ENCODE measurements around the gene MRPS16.

DNA sequence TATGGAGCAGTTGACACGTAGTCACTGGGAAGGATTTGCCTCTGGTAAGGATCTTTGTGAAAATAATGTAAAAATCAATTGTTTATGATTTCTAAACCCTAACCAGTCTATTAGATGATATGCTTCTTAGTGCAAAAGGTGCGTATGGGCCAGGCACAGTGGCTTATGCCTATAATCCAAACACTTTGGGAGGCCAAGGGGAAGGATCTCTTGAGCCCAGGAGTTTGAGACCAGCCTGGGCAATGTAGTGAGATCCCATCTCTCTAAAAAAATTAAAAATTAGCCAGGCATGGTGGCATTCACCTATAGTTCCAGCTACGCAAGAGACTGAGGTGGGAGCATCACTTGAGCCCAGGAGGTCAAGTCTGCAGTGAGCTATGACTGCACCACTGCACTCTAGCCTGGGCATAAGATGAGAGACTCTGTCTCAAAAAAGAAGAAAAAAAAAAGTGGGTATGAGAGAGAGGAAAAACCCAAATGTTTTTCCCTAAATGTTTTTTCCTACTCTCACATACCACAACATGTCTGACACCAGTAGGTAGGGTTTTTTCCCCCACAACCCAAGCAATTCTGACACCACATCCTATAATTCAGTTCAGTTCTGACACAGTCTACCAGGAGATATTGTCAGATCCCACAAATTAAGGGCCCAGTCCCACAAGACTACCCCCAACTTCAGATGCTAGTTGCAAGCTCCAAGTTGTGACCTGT, 41.9 kb downstream of the MRPS16 start:
- TF ChIP-seq, protein P1, sequence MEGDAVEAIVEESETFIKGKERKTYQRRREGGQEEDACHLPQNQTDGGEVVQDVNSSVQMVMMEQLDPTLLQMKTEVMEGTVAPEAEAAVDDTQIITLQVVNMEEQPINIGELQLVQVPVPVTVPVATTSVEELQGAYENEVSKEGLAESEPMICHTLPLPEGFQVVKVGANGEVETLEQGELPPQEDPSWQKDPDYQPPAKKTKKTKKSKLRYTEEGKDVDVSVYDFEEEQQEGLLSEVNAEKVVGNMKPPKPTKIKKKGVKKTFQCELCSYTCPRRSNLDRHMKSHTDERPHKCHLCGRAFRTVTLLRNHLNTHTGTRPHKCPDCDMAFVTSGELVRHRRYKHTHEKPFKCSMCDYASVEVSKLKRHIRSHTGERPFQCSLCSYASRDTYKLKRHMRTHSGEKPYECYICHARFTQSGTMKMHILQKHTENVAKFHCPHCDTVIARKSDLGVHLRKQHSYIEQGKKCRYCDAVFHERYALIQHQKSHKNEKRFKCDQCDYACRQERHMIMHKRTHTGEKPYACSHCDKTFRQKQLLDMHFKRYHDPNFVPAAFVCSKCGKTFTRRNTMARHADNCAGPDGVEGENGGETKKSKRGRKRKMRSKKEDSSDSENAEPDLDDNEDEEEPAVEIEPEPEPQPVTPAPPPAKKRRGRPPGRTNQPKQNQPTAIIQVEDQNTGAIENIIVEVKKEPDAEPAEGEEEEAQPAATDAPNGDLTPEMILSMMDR (conservative IDR thresholded peaks at IDR 0.05 in 1 of 2, IDR thresholded peaks at IDR 0.05 in 1 of 2; ENCODE audit: extremely low read depth in 1 of 2, insufficient read depth in 1 of 2, low read depth in 1 of 2, low read length in 2 of 2), result no peak
- no peak for TF ChIP-seq EZH2 (IDR thresholded peaks at IDR 0.05; ENCODE audit: borderline replicate concordance, low read length)
